Memory B cell (primary cell): ENCODE measurements around the gene SORCS2.

Experiments used
- ATAC-seq: fragments of 150-1000 bp; cut with Tn5 transposase; 2 replicates; pipeline ENCODE4 v1.10.0; 2021; ENCODE audit warnings: low read depth, mild to moderate bottlenecking, moderate library complexity
- DNase-seq, 2 donors: peaks; one replicate each; pipeline ENCODE4 v3.0.0; 2022; ENCODE audit warnings: low spot score in 2 of 2
- H3K27ac Mint-ChIP-seq: one replicate; pipeline ENCODE4 v1.8.0; 2022; ENCODE audit warnings: mild to moderate bottlenecking, moderate library complexity, mixed read lengths
- H3K27me3 Mint-ChIP-seq: one replicate; pipeline ENCODE4 v1.8.0; 2022; ENCODE audit warnings: mixed read lengths
- H3K36me3 Mint-ChIP-seq: one replicate; pipeline ENCODE4 v1.8.0; 2022; ENCODE audit warnings: mild to moderate bottlenecking, mixed read lengths
- H3K4me1 Mint-ChIP-seq: one replicate; pipeline ENCODE4 v1.8.0; 2022; ENCODE audit warnings: mixed read lengths
- H3K4me3 Mint-ChIP-seq: one replicate; pipeline ENCODE4 v1.8.0; 2022; ENCODE audit warnings: mild to moderate bottlenecking, moderate library complexity, mixed read lengths
- H3K9me3 Mint-ChIP-seq: one replicate; pipeline ENCODE4 v1.8.0; 2022; ENCODE audit warnings: mixed read lengths

Gene SORCS2

DNA sequence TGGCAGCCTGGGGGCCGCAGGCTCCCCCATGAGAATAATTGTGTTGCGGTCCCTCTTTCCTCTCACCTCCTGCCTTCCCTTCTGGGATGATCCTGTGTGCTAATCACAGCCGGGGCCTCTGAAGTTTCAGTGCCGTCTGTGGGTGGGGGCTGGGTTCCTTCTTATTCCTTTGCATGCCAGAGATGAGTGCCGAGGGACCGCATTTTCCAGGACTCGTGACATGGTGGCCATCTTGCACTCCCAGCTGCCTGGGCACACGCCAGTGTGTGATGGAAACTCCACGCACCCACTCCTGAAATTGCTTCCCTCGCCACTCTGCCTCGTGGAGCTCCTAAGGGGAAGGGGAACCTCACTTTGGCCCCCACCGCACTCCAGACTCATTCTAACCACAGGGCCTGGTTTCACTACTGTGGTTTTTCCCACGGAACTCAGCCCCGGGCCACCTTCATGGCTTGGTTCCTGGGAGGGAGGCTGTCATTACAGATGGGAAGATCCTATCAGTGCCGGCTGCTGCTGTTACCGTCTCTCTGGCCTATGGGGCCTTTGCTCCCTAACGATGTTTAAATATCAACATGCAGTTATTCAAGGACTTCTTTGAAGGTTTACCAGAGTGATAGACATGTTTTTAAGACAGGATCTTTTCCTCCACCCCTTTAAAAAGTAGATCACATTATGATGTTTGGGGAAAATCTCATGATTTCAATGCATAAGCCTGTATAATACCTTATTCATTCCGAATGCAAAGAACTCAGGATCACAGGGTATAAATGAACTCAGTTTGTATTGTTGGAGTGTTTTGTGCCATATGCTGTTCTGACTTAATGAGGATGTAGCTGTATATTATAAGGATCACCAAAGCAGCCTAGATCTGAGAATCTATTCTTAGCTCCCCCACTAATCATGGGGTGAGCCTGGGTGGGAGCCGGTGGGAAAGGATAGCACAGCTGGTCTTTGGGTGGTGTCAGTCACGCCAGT is 89.6 kb downstream of the SORCS2 start:
- no peaks in the 10 kb centered on the region for H3K36me3 Mint-ChIP-seq
- H3K27ac Mint-ChIP-seq, result no peak overlapping the region
- H3K4me1 Mint-ChIP-seq, result no peaks in the 10 kb centered on the region
- no peak overlapping the region for H3K4me3 Mint-ChIP-seq
- ATAC-seq (no peak), DNase-seq (no peak)
- H3K27me3 Mint-ChIP-seq, result peaks cover 7% of the 10 kb centered on the region
- H3K9me3 Mint-ChIP-seq, result no peaks in the 10 kb centered on the region

GRCh38 chr4:7282786-7283440 is 90.6 kb downstream of the SORCS2 start:
- Mint-ChIP-seq H3K27ac (no peak overlapping the region), H3K9me3 (no peaks in the 10 kb centered on the region), H3K27me3 (peaks cover 7% of the 10 kb centered on the region), H3K4me3 (no peak overlapping the region), H3K36me3 (no peaks in the 10 kb centered on the region), H3K4me1 (no peaks in the 10 kb centered on the region)
- ATAC-seq (no peak), DNase-seq (no peak)

DNA sequence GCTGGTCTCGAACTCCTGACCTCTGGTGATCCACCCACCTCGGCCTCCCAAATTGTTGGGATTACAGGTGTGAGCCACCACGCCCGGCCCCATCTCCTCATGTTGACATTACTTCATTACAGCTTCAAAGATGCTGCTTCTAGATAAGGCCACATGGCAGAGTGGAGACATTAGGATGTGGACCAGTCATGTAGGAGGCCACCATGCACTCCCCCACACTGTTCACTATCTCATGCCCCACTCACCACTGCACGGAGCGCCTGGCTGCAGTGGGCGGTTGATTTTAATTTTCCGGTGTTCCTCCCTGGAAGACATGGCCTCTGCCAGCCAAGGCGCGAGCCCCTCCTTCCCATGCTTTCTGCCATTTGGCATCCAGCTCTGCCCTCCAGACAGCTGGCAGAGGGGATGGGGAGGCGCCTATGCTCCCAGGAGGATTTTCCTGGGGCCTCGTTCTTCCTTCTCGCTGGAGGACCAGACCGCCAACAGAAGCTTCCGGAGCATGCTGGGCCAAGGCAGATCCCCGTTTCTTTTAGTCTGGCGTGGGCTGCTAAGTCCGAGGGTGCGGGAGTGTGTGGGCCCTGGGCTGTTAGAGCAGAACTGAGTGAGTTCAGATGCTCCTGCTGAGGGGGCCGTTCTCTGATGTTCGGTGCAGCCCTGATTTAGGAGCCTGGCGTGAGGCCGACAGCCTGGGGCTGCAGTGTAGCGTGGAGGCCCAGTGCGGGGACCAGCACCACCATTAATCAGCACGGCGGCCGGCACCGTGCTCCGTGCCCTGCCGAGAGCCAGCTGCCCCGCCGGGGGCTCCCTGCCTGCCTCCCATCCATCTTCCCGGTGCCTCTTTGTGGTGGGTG is 93.1 kb downstream of the SORCS2 start:
- Mint-ChIP-seq H3K9me3 (no peaks in the 10 kb centered on the region), H3K36me3 (no peaks in the 10 kb centered on the region), H3K27me3 (peaks cover 7% of the 10 kb centered on the region), H3K27ac (no peak overlapping the region), H3K4me1 (no peaks in the 10 kb centered on the region), H3K4me3 (no peak overlapping the region)
- ATAC-seq (no peak), DNase-seq (no peak)

DNA sequence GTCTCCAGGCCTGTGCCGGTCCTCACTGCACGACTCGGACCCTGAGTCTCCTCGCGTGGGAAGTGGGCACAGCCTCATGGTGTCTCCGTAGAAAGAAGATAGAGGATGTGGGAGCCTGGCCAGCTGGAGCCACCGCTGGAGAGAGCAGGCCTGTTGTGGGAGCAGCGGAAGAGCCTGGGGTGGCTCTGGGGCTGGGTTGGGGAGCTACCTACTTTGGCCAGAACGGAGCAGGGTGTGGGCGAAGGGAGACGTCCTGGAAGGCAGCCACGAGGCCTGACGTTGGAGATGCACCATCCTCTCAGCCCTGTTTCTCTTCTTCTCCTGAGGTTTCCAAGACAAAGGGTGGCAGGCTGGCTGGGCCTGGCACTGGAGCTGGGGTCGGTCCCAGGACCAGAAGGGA is 93.8 kb downstream of the SORCS2 start:
- no peak overlapping the region for H3K27ac Mint-ChIP-seq
- no peaks in the 10 kb centered on the region for H3K4me1 Mint-ChIP-seq
- no peak overlapping the region for H3K4me3 Mint-ChIP-seq
- H3K36me3 Mint-ChIP-seq, result no peaks in the 10 kb centered on the region
- peaks cover 10% of the 10 kb centered on the region for H3K27me3 Mint-ChIP-seq
- ATAC-seq, result no peak
- H3K9me3 Mint-ChIP-seq, result no peaks in the 10 kb centered on the region
- no peak for DNase-seq

DNA sequence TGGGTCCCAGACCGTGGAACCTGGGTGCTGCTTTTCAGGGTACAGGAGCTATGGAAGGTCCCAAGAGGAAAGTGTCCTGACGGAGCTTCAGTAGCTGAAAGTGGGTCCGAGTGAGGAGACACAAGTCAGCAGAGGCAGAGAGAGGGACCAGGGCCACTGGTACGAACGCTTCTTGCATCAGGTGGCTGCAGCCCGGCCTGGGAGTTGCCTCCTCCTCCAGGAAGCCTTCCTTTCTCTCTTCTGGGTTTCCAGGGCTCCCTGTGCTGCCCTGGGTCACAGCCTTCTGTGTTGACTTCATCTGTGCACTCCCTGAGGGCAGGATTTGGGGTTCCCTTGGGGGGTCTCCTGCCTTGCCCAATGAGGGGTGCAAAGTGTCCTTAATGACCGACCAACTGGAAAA is 94.5 kb downstream of the SORCS2 start:
- no peaks in the 10 kb centered on the region for H3K36me3 Mint-ChIP-seq

DNA sequence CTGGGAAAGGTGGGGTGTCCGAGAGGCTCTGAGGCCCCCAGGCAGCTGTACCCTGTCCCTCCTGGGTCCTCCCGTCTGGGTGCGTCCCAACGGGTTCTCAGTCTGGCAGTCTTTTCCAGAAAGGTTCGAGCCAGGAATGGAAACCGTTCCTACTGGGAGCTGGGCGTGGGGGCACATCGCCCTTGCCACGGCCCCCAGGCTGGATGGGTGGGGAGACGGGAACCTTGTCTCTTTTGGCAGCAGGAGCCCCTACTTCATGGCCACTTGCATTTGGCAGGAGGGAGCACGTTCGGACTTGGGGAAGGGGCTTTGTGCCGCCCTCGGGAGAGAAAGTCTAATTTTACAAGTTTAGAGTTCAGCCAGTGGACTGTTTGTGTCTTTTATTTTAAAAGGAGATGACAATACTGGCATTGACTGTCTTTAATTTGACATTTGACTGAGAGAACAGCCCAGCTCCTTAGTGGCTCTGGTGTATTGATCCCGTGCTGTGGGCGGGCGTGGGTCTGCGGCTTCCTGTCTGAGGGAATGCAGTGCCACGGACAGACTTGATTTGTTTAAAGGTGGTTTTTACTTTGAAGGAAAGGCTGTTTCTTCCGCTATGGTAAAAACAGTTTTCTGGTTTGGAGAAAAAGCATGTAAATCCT is 95.1 kb downstream of the SORCS2 start:
- Mint-ChIP-seq H3K27me3 (peaks cover 10% of the 10 kb centered on the region), H3K27ac (no peak overlapping the region), H3K4me3 (no peak overlapping the region), H3K9me3 (no peaks in the 10 kb centered on the region), H3K36me3 (no peaks in the 10 kb centered on the region), H3K4me1 (no peaks in the 10 kb centered on the region)
- ATAC-seq (no peak), DNase-seq (no peak)

More for the DNA sequence above, 94.5 kb downstream of the SORCS2 start:
- H3K4me3 Mint-ChIP-seq, result no peak overlapping the region
- no peak overlapping the region for H3K27ac Mint-ChIP-seq
- ATAC-seq, result no peak
- no peaks in the 10 kb centered on the region for H3K9me3 Mint-ChIP-seq
- no peaks in the 10 kb centered on the region for H3K4me1 Mint-ChIP-seq
- peaks cover 10% of the 10 kb centered on the region for H3K27me3 Mint-ChIP-seq
- no peak for DNase-seq

- no peaks in the 10 kb centered on the region for H3K36me3 Mint-ChIP-seq
- H3K4me3 Mint-ChIP-seq, result no peak overlapping the region
- ATAC-seq, result no peak
- DNase-seq, result no peak
- no peaks in the 10 kb centered on the region for H3K9me3 Mint-ChIP-seq
- H3K27me3 Mint-ChIP-seq, result peaks cover 9% of the 10 kb centered on the region
- H3K27ac Mint-ChIP-seq, result no peak overlapping the region
- H3K4me1 Mint-ChIP-seq, result no peaks in the 10 kb centered on the region
Observed at GRCh38 chr4:7287918-7288280, 95.6 kb downstream of the SORCS2 start.

DNA sequence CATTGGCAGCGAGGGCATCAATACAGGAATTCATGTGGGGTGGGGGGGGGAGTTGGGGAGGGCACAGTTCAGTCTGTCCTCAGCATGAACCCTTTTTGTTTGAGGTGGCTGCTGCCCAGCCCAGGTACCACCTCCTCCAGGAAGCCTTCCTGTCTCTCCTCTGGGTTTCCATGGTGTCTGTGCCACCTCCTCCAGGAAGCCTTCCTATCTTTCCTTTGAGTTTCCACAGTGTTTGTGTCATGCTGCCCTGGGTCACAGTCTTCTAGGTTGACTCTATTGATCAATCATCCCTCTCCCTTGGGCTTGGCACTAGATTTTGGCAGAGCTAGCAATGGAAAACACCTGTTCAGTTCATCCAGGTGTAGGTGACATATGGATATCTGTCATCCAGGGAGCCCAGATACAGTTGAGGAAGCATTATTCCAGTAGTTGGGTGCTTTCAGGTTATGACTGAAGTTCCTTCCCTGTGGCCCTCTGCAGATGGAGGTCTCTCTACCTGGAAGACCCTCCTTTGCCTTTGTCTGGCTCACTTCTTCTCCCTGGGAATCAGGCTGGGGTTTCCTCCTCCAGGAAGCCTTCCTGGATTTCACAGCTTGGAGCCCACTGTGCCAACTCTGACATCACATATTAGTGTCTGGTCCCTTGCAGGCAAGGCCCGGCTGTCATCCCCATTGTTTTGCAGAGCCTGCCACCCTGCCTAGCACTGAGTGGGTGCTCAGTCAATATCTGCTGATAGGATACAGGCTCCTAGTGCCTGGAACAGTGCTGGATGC is 96.6 kb downstream of the SORCS2 start:
- Mint-ChIP-seq H3K4me1 (no peaks in the 10 kb centered on the region), H3K36me3 (no peaks in the 10 kb centered on the region), H3K27ac (no peak overlapping the region), H3K9me3 (peaks cover 3% of the 10 kb centered on the region), H3K4me3 (no peak overlapping the region), H3K27me3 (peaks cover 7% of the 10 kb centered on the region)
- no peak for DNase-seq
- no peak for ATAC-seq

GRCh38 chr4:7289589-7289988 is 97.3 kb downstream of the SORCS2 start:
- no peak for ATAC-seq
- DNase-seq, result no peak
- Mint-ChIP-seq H3K27ac (no peak overlapping the region), H3K4me3 (no peak overlapping the region), H3K9me3 (peaks cover 3% of the 10 kb centered on the region), H3K36me3 (no peaks in the 10 kb centered on the region), H3K27me3 (peaks cover 7% of the 10 kb centered on the region), H3K4me1 (no peaks in the 10 kb centered on the region)

DNA sequence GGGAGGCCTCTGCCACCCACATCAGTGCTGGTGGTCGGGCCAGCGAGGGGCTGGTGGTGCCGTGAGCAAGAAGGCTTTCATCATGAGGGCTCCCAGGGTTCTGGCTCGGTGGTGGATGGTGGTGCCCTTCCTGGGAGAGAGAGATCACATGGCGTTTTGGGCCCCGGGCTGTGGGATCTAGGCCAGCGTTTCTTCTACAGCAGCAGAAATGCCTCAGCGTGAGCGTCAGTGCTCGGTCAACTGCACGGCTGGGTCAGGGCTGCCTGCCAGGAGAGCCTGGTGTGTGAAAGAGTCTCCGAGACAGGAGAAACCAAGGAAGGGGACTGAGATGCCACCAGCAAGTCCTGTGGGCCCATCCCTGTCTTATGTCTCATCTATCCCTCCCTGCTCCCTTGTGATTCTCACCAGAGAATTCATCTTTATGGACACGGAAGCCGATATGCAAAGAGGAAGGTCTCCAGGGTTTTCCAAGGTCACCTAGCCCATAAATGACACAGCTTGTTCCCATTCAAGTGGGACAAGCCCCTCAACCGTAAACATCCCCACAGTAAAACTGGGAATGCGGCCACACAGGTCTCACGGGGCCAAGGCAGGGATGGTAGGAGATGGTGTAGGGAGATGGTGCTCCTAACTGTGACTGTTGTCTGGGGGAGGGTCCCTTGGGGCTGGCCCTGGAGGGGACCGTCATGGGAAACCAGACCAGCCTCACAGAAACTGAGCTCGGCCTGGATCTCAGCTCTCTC is 99.2 kb downstream of the SORCS2 start:
- Mint-ChIP-seq H3K4me3 (no peak overlapping the region), H3K9me3 (peaks cover 3% of the 10 kb centered on the region), H3K27ac (no peak overlapping the region), H3K4me1 (no peaks in the 10 kb centered on the region), H3K27me3 (peaks cover 3% of the 10 kb centered on the region), H3K36me3 (no peaks in the 10 kb centered on the region)
- no peak for DNase-seq
- ATAC-seq, result no peak

- Mint-ChIP-seq H3K4me3 (no peak overlapping the region), H3K4me1 (no peaks in the 10 kb centered on the region), H3K27me3 (peaks cover 3% of the 10 kb centered on the region), H3K27ac (no peak overlapping the region), H3K9me3 (peaks cover 3% of the 10 kb centered on the region), H3K36me3 (no peaks in the 10 kb centered on the region)
- ATAC-seq (no peak), DNase-seq (no peak)
Observed at GRCh38 chr4:7293703-7294102, 101.4 kb downstream of the SORCS2 start.

- DNase-seq (no peak), ATAC-seq (no peak)
- no peak overlapping the region for H3K27ac Mint-ChIP-seq
- no peak overlapping the region for H3K4me3 Mint-ChIP-seq
- no peaks in the 10 kb centered on the region for H3K4me1 Mint-ChIP-seq
- peaks cover 3% of the 10 kb centered on the region for H3K9me3 Mint-ChIP-seq
- H3K27me3 Mint-ChIP-seq, result peaks cover 3% of the 10 kb centered on the region
- no peaks in the 10 kb centered on the region for H3K36me3 Mint-ChIP-seq
Observed at GRCh38 chr4:7294176-7294756, 101.9 kb downstream of the SORCS2 start.
